ENCODE data around the gene UPK1B.
"Not testable (repeated sequence)": the region's sequence is repeated elsewhere in the genome, so short reads cannot be mapped to it uniquely, and the experiment has no call there.

UPK1B gene

GRCh38 chr3:119173325-119173724 lies at the start of gene UPK1B:
Gene UPK1B, plus strand, starts transcription at chr3:119173598. Its CDS starts 13,144 bp downstream, at chr3:119186742.
- TF ChIP-seq CTCF (conservative IDR thresholded peaks at IDR 0.05) (no peak), ZFX (IDR thresholded peaks at IDR 0.05) (no peak)
- no peak within 1 kb of the TSS for H3K27ac ChIP-seq

- TF ChIP-seq CTCF (conservative IDR thresholded peaks at IDR 0.05) (no peak), ZFX (IDR thresholded peaks at IDR 0.05) (no peak)
- no peak overlapping the region for H3K27ac ChIP-seq
Observed at GRCh38 chr3:119125342-119125741, 48.1 kb upstream of the UPK1B start.

- no peak overlapping the region for H3K27ac ChIP-seq
- TF ChIP-seq ZFX (IDR thresholded peaks at IDR 0.05) (no peak), CTCF (conservative IDR thresholded peaks at IDR 0.05) (no peak)
Observed at GRCh38 chr3:119125742-119126504, 47.5 kb upstream of the UPK1B start.

GRCh38 chr3:119130291-119130690 lies 43.1 kb upstream of the UPK1B start:
- H3K27ac ChIP-seq = not testable (repeated sequence)

- H3K27ac ChIP-seq = not testable (repeated sequence)
Observed at GRCh38 chr3:119132291-119132690, 41.1 kb upstream of the UPK1B start.

- H3K27ac ChIP-seq = not testable (repeated sequence)
Observed at GRCh38 chr3:119139360-119139759, 34.0 kb upstream of the UPK1B start.

- TF ChIP-seq CTCF (conservative IDR thresholded peaks at IDR 0.05) = no peak
- TF ChIP-seq ZFX (IDR thresholded peaks at IDR 0.05) = no peak
- no peak overlapping the region for H3K27ac ChIP-seq
Observed at GRCh38 chr3:119140466-119140865, 32.9 kb upstream of the UPK1B start.

- H3K27ac ChIP-seq = no peak overlapping the region
- no peak for TF ChIP-seq CTCF (conservative IDR thresholded peaks at IDR 0.05)
- no peak for TF ChIP-seq ZFX (IDR thresholded peaks at IDR 0.05)
Observed at GRCh38 chr3:119145128-119145499, 28.3 kb upstream of the UPK1B start.

GRCh38 chr3:119145500-119146167 lies 27.8 kb upstream of the UPK1B start, which contains the start of gene TEX55:
Gene TEX55, plus strand, starts transcription at chr3:119146165. Its CDS starts 25 bp downstream, at chr3:119146190.
- no peak for TF ChIP-seq ZFX (IDR thresholded peaks at IDR 0.05)
- peak; percentile 82 for TF ChIP-seq CTCF (conservative IDR thresholded peaks at IDR 0.05)
- no peak within 1 kb of the TSS for H3K27ac ChIP-seq

Data from C4-2B (cell line).